HepG2 (cell line): ENCODE data around the gene TMEM74B. TPM values are rescaled to one million over a fixed set of nuclear protein-coding genes. Genes with fewer than 3 reads are reported as not detected.

Experiments used
- ATAC-seq: fragments of 200-7000 bp; cut with Tn5 transposase; 3 replicates; pipeline ENCODE4 v1.9.1; 2020; ENCODE audit warnings: mild to moderate bottlenecking, moderate library complexity
- BruUV-seq: library from RNA; stranded (reverse); fragments of 400-500 nt; replicated peaks from 2 replicates; lab custom pipeline; 2021; lab: Mats Ljungman, UMichigan
- CTCF ChIA-PET: fragments of 300-600 bp; formaldehyde crosslinking; extraction: SDS; loops from one replicate; lab custom pipeline; 2021; ENCODE audit warnings: low total read pairs, inconsistent platforms, low intra/inter-chr PET ratio; lab: Yijun Ruan, JAX
- POLR2A ChIA-PET: fragments of 350-600 bp; sonication (Branson Sonifier 250); formaldehyde crosslinking; loops from one replicate; lab custom pipeline; 2020; ENCODE audit warnings: antibody characterized with exemption, inconsistent platforms; lab: Yijun Ruan, JAX
- DNase-seq: peaks from one replicate; pipeline ENCODE4 v3.0.0-alpha.2; 2015; ENCODE audit warnings: low spot score
- FAIRE-seq: peaks from 3 replicates; lab custom pipeline; 2011; peaks lifted over from hg19 to GRCh38; lab: Jason Lieb, UNC
- H2AFZ ChIP-seq: one replicate; pipeline ENCODE4 v1.6.1; 2011; ENCODE audit warnings: low read length, inconsistent platforms
- H3K27ac ChIP-seq: fragments of 300-600 bp; 3 replicates; pipeline ENCODE4 v1.8.0; 2011; ENCODE audit warnings: mixed run types, mild to moderate bottlenecking, mixed read lengths, low read length, inconsistent platforms; ENCODE audit not compliant: insufficient read depth; ENCODE audit errors: extremely low read length
- H3K27me3 ChIP-seq, 2 experiments: fragments of 200-600 bp in 1 of 2; 2 replicates in 1 of 2; 3 replicates in 1 of 2; pipeline versions ENCODE4 v1.6.0 to v1.8.0; 2011; ENCODE audit warnings: low read length in 2 of 2, mild to moderate bottlenecking in 2 of 2, moderate library complexity in 2 of 2, inconsistent platforms in 1 of 2; ENCODE audit not compliant: insufficient read depth in 2 of 2, control insufficient read depth in 1 of 2
- H3K36me3 ChIP-seq, 2 experiments: fragments of 200-600 bp in 1 of 2; replicated peaks in 1 of 2; 2 replicates in 1 of 2; 3 replicates in 1 of 2; pipeline versions ENCODE4 v1.5.1 to v1.8.0; 2011; ENCODE audit warnings: low read length in 2 of 2, inconsistent platforms in 1 of 2; ENCODE audit not compliant: insufficient read depth in 2 of 2, control insufficient read depth in 1 of 2
- H3K4me1 ChIP-seq: 2 replicates; pipeline ENCODE4 v1.5.1; 2012; ENCODE audit warnings: low read length, inconsistent platforms; ENCODE audit not compliant: insufficient read depth
- H3K4me2 ChIP-seq: 2 replicates; pipeline ENCODE4 v1.6.0; 2011; ENCODE audit warnings: low read depth, low read length, inconsistent platforms
- H3K4me3 ChIP-seq, 3 experiments: fragments of 200-600 bp in 1 of 3; sonication (generic), shearing (Covaris generic) in 1 of 3; replicated peaks in 1 of 3; 2 replicates each; pipeline ENCODE4 v1.5.1; 2011 to 2016; ENCODE audit warnings: low read length in 3 of 3, inconsistent platforms in 2 of 3, low read depth in 2 of 3, mild to moderate bottlenecking in 2 of 3, control low read depth in 1 of 3, mixed read lengths in 1 of 3; ENCODE audit not compliant: insufficient read depth in 1 of 3
- H3K79me2 ChIP-seq: one replicate; pipeline ENCODE4 v1.6.1; 2011; ENCODE audit warnings: low read length, inconsistent platforms; ENCODE audit not compliant: insufficient read depth
- H3K9ac ChIP-seq: 2 replicates; pipeline ENCODE4 v1.6.0; 2011; ENCODE audit warnings: mild to moderate bottlenecking, low read depth, low read length, inconsistent platforms; ENCODE audit not compliant: insufficient read depth
- H3K9me3 ChIP-seq: 2 replicates; pipeline ENCODE4 v1.5.1; 2012; ENCODE audit warnings: mild to moderate bottlenecking, low read length
- H4K20me1 ChIP-seq: 2 replicates; pipeline ENCODE4 v1.6.0; 2011; ENCODE audit warnings: inconsistent platforms, mild to moderate bottlenecking, low read length, moderate library complexity; ENCODE audit not compliant: insufficient read depth
- AGO2 ChIP-seq: fragments of 200-400 bp; formaldehyde crosslinking; optimal IDR thresholded peaks from 2 replicates; pipeline ENCODE3; 2017; ENCODE audit warnings: mild to moderate bottlenecking, low read depth, low read length, moderate library complexity
- ATM ChIP-seq: fragments of 450-650 bp; IDR thresholded peaks from 2 replicates; pipeline ENCODE4 v1.7.1; 2017; ENCODE audit warnings: mild to moderate bottlenecking, borderline replicate concordance
- CREB1 ChIP-seq, 2 experiments: fragments of 450-650 bp in 1 of 2; IDR thresholded peaks; 2 replicates each; pipeline ENCODE4 v1.6.1; 2016 to 2017; ENCODE audit warnings: control low read depth in 1 of 2, mild to moderate bottlenecking in 1 of 2, missing compliant biosample characterization in 1 of 2, missing genetic modification characterization in 1 of 2
- MATR3 ChIP-seq: sonication (generic); formaldehyde crosslinking; IDR thresholded peaks from 2 replicates; pipeline ENCODE4 v1.4.0; 2020; ENCODE audit warnings: missing genetic modification reagents
- PCBP2 ChIP-seq: fragments of 200-400 bp; formaldehyde crosslinking; optimal IDR thresholded peaks from 2 replicates; pipeline ENCODE3; 2018; ENCODE audit warnings: low read length, low read depth; ENCODE audit not compliant: poor library complexity, severe bottlenecking
- RELA ChIP-seq: sonication (generic); formaldehyde crosslinking; IDR thresholded peaks from 2 replicates; pipeline ENCODE4 v1.4.0; 2020; ENCODE audit warnings: missing genetic modification reagents
- SP1 ChIP-seq, 2 experiments: fragments of 450-650 bp in 1 of 2; sonication (generic) in 1 of 2; formaldehyde crosslinking in 1 of 2; IDR thresholded peaks; 2 replicates each; pipeline versions ENCODE4 v1.4.0 to v1.6.1; 2016 to 2020; ENCODE audit warnings: missing genetic modification reagents in 1 of 2
- TCF12 ChIP-seq, 2 experiments: fragments of 450-650 bp in 1 of 2; sonication (generic) in 1 of 2; formaldehyde crosslinking in 1 of 2; IDR thresholded peaks; 2 replicates each; pipeline versions ENCODE4 v1.6.1 to v1.8.0; 2017 to 2022; ENCODE audit warnings: antibody characterized with exemption in 1 of 2, mild to moderate bottlenecking in 1 of 2, missing genetic modification reagents in 1 of 2, moderate library complexity in 1 of 2
- ZNF746 ChIP-seq: sonication (generic); formaldehyde crosslinking; IDR thresholded peaks from 2 replicates; pipeline ENCODE4 v1.8.0; 2022; ENCODE audit warnings: mild to moderate bottlenecking, missing genetic modification reagents
- WGBS: methylation state at CpG from one replicate; pipeline ENCODE4 v1.1.6; 2017; ENCODE audit warnings: low lambda C conversion rate; 5-methylcytosine and 5-hydroxymethylcytosine counted together
- in situ Hi-C: cut with HindIII; loops from 2 replicates; pipeline ENCODE4 v1.10.0; 2017; ENCODE audit warnings: low pct_unique_long_range_greater_than_20kb; ENCODE audit not compliant: extremely low pct_ligation_motif_present
- intact Hi-C: fragments of 100-400 bp; cut with micrococcal nuclease; formaldehyde crosslinking; loops from one replicate; pipeline ENCODE4 v1.10.0; 2022; ENCODE audit not compliant: unreplicated experiment
- polyA plus RNA-seq, 8 experiments: library from polyadenylated mRNA; depleted of rRNA in 3 of 8; stranded (reverse) in 7 of 8; unstranded in 1 of 8; fragments of >200 nt; fragmentation: Illumina TruSeq in 4 of 8; extraction: Trizol in 4 of 8; gene quantifications; 2 replicates each; pipeline versions ENCODE4 v1.2.1 to v1.2.3, GENCODE V29; 2011 to 2016; ENCODE audit warnings: low read depth in 4 of 8, missing spikeins in 1 of 8, mixed read lengths in 1 of 8; ENCODE audit not compliant: insufficient read depth in 1 of 8
- total RNA-seq, 5 experiments: library from RNA; depleted of rRNA; stranded (reverse); fragments of >200 nt; fragmentation: Illumina TruSeq; extraction: Trizol; gene quantifications; 2 replicates each; pipeline ENCODE4 v1.2.3, GENCODE V29; 2016; ENCODE audit warnings: low read depth in 1 of 5

Gene TMEM74B
- total and polyA plus RNA-seq, 2 of the 13 experiments (the other 11 are each of a cell fraction or from before 2014, with no cell fraction given), result 4.7 to 18.4 TPM

- H3K27ac ChIP-seq, result no peak overlapping the region
- TF ChIP-seq PCBP2 (peak; percentile 27), ZNF746 (CRISPR knock-in tag) (no peak), RELA (no peak), ATM (no peak)
- no TSS peak for BruUV-seq
- H4K20me1 ChIP-seq, result no peaks in the 10 kb centered on the region
- intact Hi-C loops, result loop anchor here (10.0 kb wide), 1 partner anchor 367 kb away; no protein-coding TSS in a partner anchor
- FAIRE-seq (no peak), DNase-seq (no peak), ATAC-seq (no peak)
- H3K36me3 ChIP-seq, result peaks cover 0 to 4% of the 10 kb centered on the region in 2 experiments; a peak in 1 of 5 replicates
- H3K4me1 ChIP-seq, result peaks cover 41% of the 10 kb centered on the region
- H3K9ac ChIP-seq, result no peak overlapping the region
- H3K79me2 ChIP-seq, result no peaks in the 10 kb centered on the region
- POLR2A ChIA-PET, result no interaction called here
- H2AFZ ChIP-seq, result no peak overlapping the region
- no peak overlapping the region for H3K4me3 ChIP-seq
- WGBS, result 90% methylated on average over 4 of the region's 4 CpGs
- in situ Hi-C loops, result loop anchor here (10.0 kb wide), 2 partner anchors 227 to 367 kb away; no protein-coding TSS in a partner anchor
- no peak overlapping the region for H3K4me2 ChIP-seq
- no peaks in the 10 kb centered on the region; a peak in 1 of 5 replicates for H3K27me3 ChIP-seq
- CTCF ChIA-PET, result no interaction called here
- no peaks in the 10 kb centered on the region for H3K9me3 ChIP-seq
Observed at GRCh38 chr20:1182106-1182505, 2.7 kb downstream of the TMEM74B start.

- Histone ChIP-seq H3K9ac (no peak overlapping the region), H3K4me2 (no peak overlapping the region), H4K20me1 (no peaks in the 10 kb centered on the region), H3K4me1 (peaks cover 30% of the 10 kb centered on the region), H3K4me3 (no peak overlapping the region), H3K27me3 (no peaks in the 10 kb centered on the region; a peak in 1 of 5 replicates), H3K9me3 (no peaks in the 10 kb centered on the region), H3K27ac (no peak overlapping the region), H3K36me3 (peaks cover 0 to 4% of the 10 kb centered on the region in 2 experiments; a peak in 1 of 5 replicates), H2AFZ (no peak overlapping the region), H3K79me2 (no peaks in the 10 kb centered on the region)
- DNase-seq (no peak), ATAC-seq (no peak), FAIRE-seq (no peak)
- POLR2A ChIA-PET, result no interaction called here
- intact Hi-C loops, result loop anchor here (10.0 kb wide), 1 partner anchor 366 kb away; no protein-coding TSS in a partner anchor
- in situ Hi-C loops, result loop anchor here (10.0 kb wide), 2 partner anchors 226 to 366 kb away; no protein-coding TSS in a partner anchor
- CTCF ChIA-PET, result no interaction called here
- no TSS peak for BruUV-seq
- TF ChIP-seq TCF12 (IDR thresholded peaks at IDR 0.05) (no peak), TCF12 (CRISPR knock-in tag; IDR thresholded peaks at IDR 0.05) (no peak), SP1 (IDR thresholded peaks at IDR 0.05) (no peak), SP1 (CRISPR knock-in tag; IDR thresholded peaks at IDR 0.05) (no peak), AGO2 (peak; percentile 37), MATR3 (CRISPR knock-in tag) (no peak), CREB1 (IDR thresholded peaks at IDR 0.05) (no peak), CREB1 (CRISPR knock-in tag; IDR thresholded peaks at IDR 0.05) (no peak)
- WGBS, result 98% methylated on average over 25 of the region's 27 CpGs
Observed at GRCh38 chr20:1180949-1181348, 3.8 kb downstream of the TMEM74B start.
